COLO829 (cell line): ENCODE measurements around the gene RRP12.

Experiments
- DNase-seq: peaks from one replicate; pipeline ENCODE4 v3.0.0; 2012; ENCODE audit warnings: low spot score

Gene RRP12

DNA sequence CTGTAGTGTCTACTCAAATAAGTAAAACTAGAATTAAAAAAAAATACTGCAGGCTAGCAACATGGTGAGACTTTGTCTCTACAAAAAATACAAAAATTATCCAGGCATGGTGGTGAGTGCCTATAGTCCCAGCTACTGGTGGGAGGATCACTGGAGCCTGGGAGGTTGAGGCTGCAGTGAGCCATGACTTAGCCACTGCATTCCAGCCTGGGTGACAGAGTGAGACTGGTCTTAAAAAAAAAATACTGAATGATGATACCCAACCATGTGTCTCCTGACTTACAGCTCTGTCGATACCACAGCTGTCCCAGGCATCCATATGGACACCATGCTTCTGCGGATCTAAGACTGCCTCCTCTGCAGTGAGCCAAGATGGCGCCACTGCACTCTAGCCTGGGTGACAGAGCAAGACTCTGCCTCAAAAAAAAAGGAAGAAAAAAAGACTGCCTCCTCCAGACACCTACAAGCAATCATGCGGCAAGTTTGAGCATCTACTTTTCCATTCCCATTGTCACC, 90.0 kb downstream of the RRP12 start:
- DNase-seq: no peak

DNA sequence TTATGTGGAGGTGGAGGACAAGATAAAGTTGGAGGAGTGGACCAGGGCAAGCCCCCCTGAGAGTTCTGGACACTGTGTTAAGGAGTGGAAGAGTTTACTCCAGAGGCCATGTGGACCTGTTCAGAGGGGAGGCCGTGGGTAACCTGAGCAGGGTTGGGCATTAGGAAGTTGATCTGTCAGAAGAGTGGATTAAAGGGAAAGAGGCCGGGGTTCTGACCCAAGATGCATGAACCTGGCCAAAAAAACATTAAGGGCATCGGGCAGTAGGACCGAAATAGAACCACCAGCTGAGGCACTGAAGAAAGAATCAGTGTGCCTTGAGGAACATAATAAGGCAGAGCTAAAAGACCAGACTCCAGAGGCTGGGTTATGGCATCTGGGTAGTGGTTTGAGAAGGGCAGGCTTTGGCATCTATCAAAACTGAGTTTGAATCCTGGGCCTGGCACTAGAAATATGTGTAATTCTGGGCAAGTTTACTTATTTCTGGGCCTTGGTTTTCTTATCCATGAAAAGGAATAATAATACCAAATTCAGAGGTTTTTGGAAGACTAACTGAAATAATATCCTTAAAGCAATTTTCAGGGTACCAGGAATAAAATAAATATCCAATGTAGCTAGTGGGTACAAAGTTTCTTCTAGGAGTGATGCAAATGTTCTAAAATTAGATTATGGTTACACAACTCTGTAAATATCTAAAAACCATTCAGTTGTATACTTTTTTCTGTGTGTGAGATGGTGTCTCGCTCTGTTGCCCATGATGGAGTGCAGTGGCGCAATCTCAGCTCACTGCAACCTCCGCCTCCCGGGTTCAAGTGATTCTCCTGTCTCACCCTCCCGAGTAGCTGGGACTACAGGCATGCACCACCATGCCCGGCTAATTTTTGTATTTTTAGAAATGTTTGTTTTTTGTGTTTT, 93.0 kb downstream of the RRP12 start:
- no peak for DNase-seq

DNA sequence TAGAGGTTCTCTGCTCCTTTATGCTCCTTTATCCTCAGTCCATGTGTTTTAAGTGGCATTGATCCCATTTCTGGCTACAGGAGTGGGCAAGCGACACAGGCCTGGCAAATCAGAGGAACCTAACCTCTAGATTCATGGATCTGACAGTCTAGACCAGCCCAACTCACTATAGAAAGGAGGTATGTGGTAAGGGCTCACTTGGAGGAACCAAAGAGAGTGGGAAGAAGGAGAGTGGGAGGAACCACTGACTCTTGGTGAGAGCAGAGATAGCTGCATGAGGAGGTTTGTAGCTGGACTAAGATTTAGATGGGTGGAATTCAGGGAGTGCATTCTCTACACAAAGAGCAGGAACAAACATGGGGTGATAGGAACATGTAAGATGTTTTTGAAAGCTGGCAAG, 93.7 kb downstream of the RRP12 start:
- no peak for DNase-seq
